H1 (cell line): Measurements from ENCODE around the gene UBE3A. TPM values are rescaled to one million over a fixed set of nuclear protein-coding genes. Genes with fewer than 3 reads are reported as not detected.

ENCODE experiments used
- CTCF ChIA-PET: fragments of 300-600 bp; sonication (Branson Sonifier 250); formaldehyde crosslinking; loops from one replicate; lab custom pipeline; 2021; ENCODE audit not compliant: partially characterized antibody; lab: Charles Lee
- POLR2A ChIA-PET: fragments of 300-600 bp; sonication (Branson Sonifier 250); formaldehyde crosslinking; loops from one replicate; lab custom pipeline; 2021; ENCODE audit warnings: inconsistent platforms; ENCODE audit not compliant: partially characterized antibody; lab: Charles Lee
- DNase-seq, 2 experiments: peaks; one replicate each; pipeline versions ENCODE4 v3.0.0 to v3.0.0-alpha.2; 2010 to 2022; ENCODE audit warnings: low spot score in 2 of 2, low read depth in 1 of 2, mixed read lengths in 1 of 2
- FAIRE-seq: peaks from 2 replicates; lab custom pipeline; 2011; peaks lifted over from hg19 to GRCh38; lab: Jason Lieb, UNC
- H2AFZ ChIP-seq: 2 replicates; pipeline ENCODE4 v1.8.1; 2012; ENCODE audit warnings: low read length, inconsistent platforms
- H2AK5ac ChIP-seq: 2 replicates; pipeline ENCODE4 v1.6.1; 2013; ENCODE audit warnings: low read depth, low read length
- H2BK120ac ChIP-seq: replicated peaks from 2 replicates; pipeline ENCODE3; 2013; ENCODE audit warnings: low read depth, low read length, inconsistent platforms
- H2BK12ac ChIP-seq: 2 replicates; pipeline ENCODE4 v1.6.1; 2013; ENCODE audit warnings: low read depth, low read length
- H2BK15ac ChIP-seq: 2 replicates; pipeline ENCODE4 v1.6.1; 2013; ENCODE audit warnings: low read length
- H2BK20ac ChIP-seq: 2 replicates; pipeline ENCODE4 v1.6.1; 2013; ENCODE audit warnings: low read length
- H2BK5ac ChIP-seq: 2 replicates; pipeline ENCODE4 v1.6.1; 2013; ENCODE audit warnings: low read depth, low read length
- H3K14ac ChIP-seq: 2 replicates; pipeline ENCODE4 v1.6.1; 2013; ENCODE audit warnings: inconsistent platforms; ENCODE audit not compliant: insufficient read length
- H3K18ac ChIP-seq: 2 replicates; pipeline ENCODE4 v1.6.1; 2013; ENCODE audit warnings: low read length; ENCODE audit errors: extremely low read depth
- H3K23ac ChIP-seq: 2 replicates; pipeline ENCODE4 v1.6.1; 2013; ENCODE audit warnings: inconsistent platforms; ENCODE audit not compliant: insufficient read length
- H3K23me2 ChIP-seq: 2 replicates; pipeline ENCODE4 v1.6.1; 2013; ENCODE audit warnings: low read depth, low read length
- H3K27ac ChIP-seq: 2 replicates; pipeline ENCODE4 v1.6.1; 2011; ENCODE audit warnings: low read depth, low read length, inconsistent platforms
- H3K27me3 ChIP-seq, 4 experiments: replicated peaks in 1 of 4; 1 replicate in 1 of 4; 2 replicates in 3 of 4; pipeline versions ENCODE4 v1.6.1 to v1.8.1; 2011 to 2013; ENCODE audit warnings: low read length in 3 of 4, mild to moderate bottlenecking in 3 of 4, inconsistent platforms in 2 of 4, mixed read lengths in 2 of 4, moderate library complexity in 1 of 4; ENCODE audit not compliant: control insufficient read depth in 3 of 4, insufficient read depth in 3 of 4; ENCODE audit errors: extremely low read depth in 1 of 4
- H3K36me3 ChIP-seq, 4 experiments: 2 replicates each; pipeline versions ENCODE4 v1.6.1 to v1.8.1; 2011 to 2013; ENCODE audit warnings: mild to moderate bottlenecking in 4 of 4, low read length in 3 of 4, moderate library complexity in 2 of 4, control low read depth in 1 of 4, inconsistent platforms in 1 of 4; ENCODE audit not compliant: insufficient read depth in 4 of 4, control insufficient read depth in 2 of 4
- H3K4ac ChIP-seq: replicated peaks from 2 replicates; pipeline ENCODE3; 2013; ENCODE audit warnings: low read length, low read depth, mixed read lengths, inconsistent platforms; ENCODE audit not compliant: insufficient read length
- H3K4me1 ChIP-seq, 4 experiments: replicated peaks in 1 of 4; 1 replicate in 1 of 4; 2 replicates in 3 of 4; pipeline versions ENCODE4 v1.6.1 to v1.8.1; 2011 to 2013; ENCODE audit warnings: low read length in 3 of 4, inconsistent platforms in 2 of 4, mixed read lengths in 1 of 4; ENCODE audit not compliant: insufficient read depth in 4 of 4, control insufficient read depth in 3 of 4
- H3K4me2 ChIP-seq, 2 experiments: 2 replicates each; pipeline versions ENCODE4 v1.6.1 to v1.8.1; 2011 to 2013; ENCODE audit warnings: low read depth in 2 of 2, low read length in 2 of 2, control low read depth in 1 of 2, inconsistent platforms in 1 of 2, mild to moderate bottlenecking in 1 of 2; ENCODE audit not compliant: insufficient read depth in 1 of 2
- H3K4me3 ChIP-seq, 4 experiments: fragments of 200-600, 300-600 bp in 1 of 4; sonication (generic), shearing (Covaris generic), sonication (Bioruptor Twin) in 1 of 4; 2 replicates each; pipeline versions ENCODE4 v1.5.1 to v1.8.1; 2011 to 2016; ENCODE audit warnings: low read length in 4 of 4, low read depth in 3 of 4, control low read depth in 2 of 4, inconsistent platforms in 2 of 4, mild to moderate bottlenecking in 2 of 4, mixed read lengths in 1 of 4, moderate library complexity in 1 of 4; ENCODE audit not compliant: insufficient read depth in 2 of 4; ENCODE audit errors: extremely low read depth in 1 of 4
- H3K56ac ChIP-seq: replicated peaks from 2 replicates; pipeline ENCODE3; 2013; ENCODE audit warnings: low read depth, mild to moderate bottlenecking, mixed read lengths, low read length, inconsistent platforms; ENCODE audit not compliant: insufficient read length
- H3K79me1 ChIP-seq: 2 replicates; pipeline ENCODE4 v1.6.1; 2013; ENCODE audit warnings: low read depth, low read length, control low read depth
- H3K79me2 ChIP-seq, 2 experiments: 2 replicates each; pipeline versions ENCODE4 v1.6.1 to v1.8.1; 2012 to 2013; ENCODE audit warnings: low read length in 2 of 2, mild to moderate bottlenecking in 2 of 2, inconsistent platforms in 1 of 2; ENCODE audit not compliant: insufficient read depth in 2 of 2, control insufficient read depth in 1 of 2
- H3K9ac ChIP-seq, 4 experiments: replicated peaks in 1 of 4; 1 replicate in 1 of 4; 2 replicates in 3 of 4; pipeline versions ENCODE4 v1.6.1 to v1.8.1; 2011 to 2013; ENCODE audit warnings: low read depth in 3 of 4, low read length in 3 of 4, control low read depth in 2 of 4, mild to moderate bottlenecking in 2 of 4, moderate library complexity in 2 of 4, inconsistent platforms in 1 of 4; ENCODE audit errors: extremely low read depth in 1 of 4
- H3K9me3 ChIP-seq, 2 experiments: 2 replicates each; pipeline versions ENCODE4 v1.6.1 to v1.8.1; 2012 to 2013; ENCODE audit warnings: mild to moderate bottlenecking in 2 of 2, moderate library complexity in 2 of 2, control low read depth in 1 of 2, inconsistent platforms in 1 of 2, low read depth in 1 of 2, low read length in 1 of 2, mixed read lengths in 1 of 2; ENCODE audit not compliant: insufficient read depth in 2 of 2
- H4K20me1 ChIP-seq, 2 experiments: replicated peaks in 1 of 2; 2 replicates each; pipeline versions ENCODE3 to v1.8.1; 2011 to 2013; ENCODE audit warnings: inconsistent platforms in 2 of 2, low read length in 2 of 2, mild to moderate bottlenecking in 1 of 2; ENCODE audit not compliant: insufficient read depth in 2 of 2, control insufficient read depth in 1 of 2
- H4K5ac ChIP-seq: 2 replicates; pipeline ENCODE4 v1.6.1; 2013; ENCODE audit warnings: low read length, low read depth, mixed read lengths, inconsistent platforms; ENCODE audit not compliant: insufficient read length
- H4K8ac ChIP-seq: 2 replicates; pipeline ENCODE4 v1.8.0; 2013; ENCODE audit warnings: mild to moderate bottlenecking, moderate library complexity, low read length, inconsistent platforms; ENCODE audit not compliant: insufficient read depth; ENCODE audit errors: extremely low read depth
- H4K91ac ChIP-seq: replicated peaks from 2 replicates; pipeline ENCODE3; 2013; ENCODE audit warnings: low read length, mixed read lengths, inconsistent platforms; ENCODE audit not compliant: insufficient read length
- CEBPB ChIP-seq: IDR thresholded peaks from 2 replicates; pipeline ENCODE4 v1.6.1; 2012; ENCODE audit warnings: low read depth, low read length
- EZH2 ChIP-seq: fragments of 200-600 bp; sonication (generic); IDR thresholded peaks from 2 replicates; pipeline ENCODE4 v1.7.1; 2012; ENCODE audit warnings: low read depth, mild to moderate bottlenecking, moderate library complexity, low read length, inconsistent platforms; ENCODE audit not compliant: severe bottlenecking
- FOSL1 ChIP-seq: IDR thresholded peaks from 2 replicates; pipeline ENCODE4 v1.6.1; 2011; ENCODE audit warnings: mild to moderate bottlenecking, low read depth, low read length, moderate library complexity; ENCODE audit not compliant: insufficient read depth
- HDAC2 ChIP-seq, 2 experiments: fragments of 300-600 bp in 1 of 2; sonication (generic) in 1 of 2; IDR thresholded peaks; 2 replicates each; pipeline ENCODE4 v1.6.1; 2011 to 2012; ENCODE audit warnings: low read depth in 2 of 2, low read length in 2 of 2, mild to moderate bottlenecking in 2 of 2, moderate library complexity in 2 of 2, borderline replicate concordance in 1 of 2, inconsistent platforms in 1 of 2
- POLR2A ChIP-seq, 2 experiments: IDR thresholded peaks; 1 replicate in 1 of 2; 2 replicates in 1 of 2; pipeline ENCODE4 v1.6.1; 2011; ENCODE audit warnings: low read depth in 2 of 2, low read length in 2 of 2, mild to moderate bottlenecking in 2 of 2; ENCODE audit errors: control extremely low read depth in 1 of 2
- RBBP5 ChIP-seq: IDR thresholded peaks from 2 replicates; pipeline ENCODE4 v1.7.1; 2012; ENCODE audit warnings: low read depth, mild to moderate bottlenecking, inconsistent platforms, low read length, moderate library complexity, borderline replicate concordance
- SRF ChIP-seq: IDR thresholded peaks from 2 replicates; pipeline ENCODE4 v1.6.1; 2011; ENCODE audit warnings: mild to moderate bottlenecking, low read depth, low read length, moderate library complexity
- polyA plus RNA-seq, 7 experiments: library from polyadenylated mRNA; depleted of rRNA in 3 of 7; stranded (reverse) in 5 of 7; unstranded in 2 of 7; fragments of >200 nt in 5 of 7; fragments of 200-250 nt in 2 of 7; gene quantifications; 1 replicate in 5 of 7; 2 replicates in 1 of 7; 4 replicates in 1 of 7; pipeline versions ENCODE4 v1.2.1 to v1.2.3, GENCODE V29; 2011 to 2013; ENCODE audit warnings: missing spikeins in 2 of 7, mixed read lengths in 2 of 7
- total RNA-seq: library from RNA; stranded (reverse); fragmentation: NEBNext Ultra II Directional; extraction: Animal tissue kit (Norgen Biotek cat#: 25700); gene quantifications from 2 replicates; pipeline ENCODE4 v1.2.1, GENCODE V29; 2021

The UBE3A gene
- total and polyA plus RNA-seq, 2 of the 8 experiments (the other 6 are each of a cell fraction or from before 2014, with no cell fraction given) = 13.8 to 110 TPM

GRCh38 chr15:25397100-25397499 lies 41.7 kb downstream of the UBE3A start:
- Histone ChIP-seq H3K79me1 (peaks cover 4% of the 10 kb centered on the region; the same call in 1 of the 2 replicates), H3K14ac (no peak overlapping the region), H4K8ac (no peak overlapping the region), H2AFZ (no peak overlapping the region), H3K27ac (no peak overlapping the region), H4K20me1 (peaks cover 0 to 2% of the 10 kb centered on the region in 2 experiments), H2BK20ac (no peak overlapping the region), H3K36me3 (peaks cover 0 to 7% (median 0%) of the 10 kb centered on the region in 4 experiments; a peak in 3 of 8 replicates), H2AK5ac (no peak overlapping the region), H2BK12ac (no peak overlapping the region), H2BK15ac (no peak overlapping the region), H4K5ac (no peak overlapping the region), H3K56ac (no peak overlapping the region), H3K23me2 (no peaks in the 10 kb centered on the region), H3K9ac (no peak overlapping the region), H3K79me2 (peaks cover 0 to 59% of the 10 kb centered on the region in 2 experiments; a peak in 3 of 4 replicates), H3K4ac (no peak overlapping the region), H3K9me3 (no peaks in the 10 kb centered on the region), H3K4me3 (no peak overlapping the region), H4K91ac (no peak overlapping the region), H3K27me3 (no peaks in the 10 kb centered on the region), H2BK5ac (no peak overlapping the region), H3K4me2 (no peak overlapping the region), H3K23ac (no peak overlapping the region), H2BK120ac (no peak overlapping the region), H3K18ac (no peak overlapping the region), H3K4me1 (peaks cover 0 to 2% (median under 1%) of the 10 kb centered on the region in 4 experiments; a peak in 3 of 7 replicates)
- DNase-seq (no peak), FAIRE-seq (no peak)
- ChIA-PET POLR2A (interaction anchor here (0.6 to 0.8 kb wide), 2 partner anchors 9 to 42 kb away, joined by 3 read pairs; no protein-coding TSS in a partner anchor), CTCF (interaction anchor here (1.1 kb wide), 1 partner anchor 112 kb away, joined by 3 read pairs; no protein-coding TSS in a partner anchor)
- TF ChIP-seq POLR2A (IDR thresholded peaks at IDR 0.05; ENCODE audit: control extremely low read depth in 1 of 2, low read depth in 2 of 2, low read length in 2 of 2) = no peak
- TF ChIP-seq HDAC2 (IDR thresholded peaks at IDR 0.05; ENCODE audit: borderline replicate concordance in 1 of 2, low read depth in 2 of 2, low read length in 2 of 2) = no peak
- TF ChIP-seq RBBP5 = no peak
- no peak for TF ChIP-seq FOSL1
- no peak for TF ChIP-seq SRF
- TF ChIP-seq EZH2 = no peak
- TF ChIP-seq CEBPB = no peak
